ENCODE results near the gene KLHDC9.

KLHDC9 gene, protein sequence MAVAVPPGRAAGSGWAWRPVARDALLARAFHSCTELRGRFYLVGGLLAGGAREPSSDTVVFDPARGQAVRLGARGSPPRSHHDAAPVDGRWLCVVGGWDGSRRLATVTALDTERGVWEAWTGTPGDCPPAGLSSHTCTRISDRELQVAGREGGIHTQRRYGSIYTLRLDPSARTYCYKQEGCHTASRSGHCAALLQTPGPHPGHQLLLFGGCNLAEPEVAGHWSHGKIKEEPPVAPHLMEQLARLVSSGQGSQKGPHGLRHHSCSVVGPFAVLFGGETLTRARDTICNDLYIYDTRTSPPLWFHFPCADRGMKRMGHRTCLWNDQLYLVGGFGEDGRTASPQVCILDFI

DNA sequence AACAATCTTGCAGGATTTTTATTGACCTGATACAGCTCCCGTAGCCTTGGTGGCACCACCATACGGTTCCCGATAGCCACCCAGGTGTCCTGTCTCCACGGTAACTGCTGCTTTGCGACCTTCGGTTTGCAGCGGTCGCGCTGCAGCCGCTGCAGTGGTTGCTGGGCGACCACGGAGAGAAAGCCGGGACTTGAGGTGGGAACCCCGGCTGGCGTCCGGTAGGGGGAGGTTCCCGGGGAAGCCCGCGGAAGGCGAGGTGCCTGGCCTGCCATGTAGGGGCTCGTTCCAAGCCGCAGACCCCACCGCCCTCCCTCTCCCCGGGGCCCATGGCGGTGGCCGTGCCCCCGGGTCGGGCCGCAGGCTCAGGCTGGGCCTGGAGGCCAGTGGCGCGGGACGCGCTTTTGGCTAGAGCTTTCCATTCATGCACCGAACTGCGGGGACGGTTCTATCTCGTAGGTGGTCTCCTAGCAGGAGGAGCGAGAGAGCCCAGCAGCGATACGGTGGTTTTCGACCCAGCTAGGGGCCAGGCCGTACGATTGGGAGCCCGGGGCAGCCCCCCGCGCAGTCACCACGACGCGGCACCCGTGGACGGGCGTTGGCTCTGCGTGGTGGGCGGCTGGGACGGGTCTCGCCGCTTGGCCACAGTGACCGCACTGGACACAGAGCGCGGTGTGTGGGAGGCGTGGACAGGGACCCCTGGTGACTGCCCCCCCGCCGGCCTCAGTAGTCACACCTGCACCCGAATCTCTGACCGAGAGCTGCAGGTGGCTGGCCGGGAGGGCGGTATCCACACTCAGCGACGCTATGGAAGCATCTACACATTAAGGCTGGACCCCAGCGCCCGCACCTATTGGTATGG lies at the start of gene KLHDC9:
KLHDC9 (plus strand) TSS at position 152 of the 859 bp plus-strand sequence; CDS start at position 327, 175 bp downstream.
- TF ChIP-seq, protein P1, sequence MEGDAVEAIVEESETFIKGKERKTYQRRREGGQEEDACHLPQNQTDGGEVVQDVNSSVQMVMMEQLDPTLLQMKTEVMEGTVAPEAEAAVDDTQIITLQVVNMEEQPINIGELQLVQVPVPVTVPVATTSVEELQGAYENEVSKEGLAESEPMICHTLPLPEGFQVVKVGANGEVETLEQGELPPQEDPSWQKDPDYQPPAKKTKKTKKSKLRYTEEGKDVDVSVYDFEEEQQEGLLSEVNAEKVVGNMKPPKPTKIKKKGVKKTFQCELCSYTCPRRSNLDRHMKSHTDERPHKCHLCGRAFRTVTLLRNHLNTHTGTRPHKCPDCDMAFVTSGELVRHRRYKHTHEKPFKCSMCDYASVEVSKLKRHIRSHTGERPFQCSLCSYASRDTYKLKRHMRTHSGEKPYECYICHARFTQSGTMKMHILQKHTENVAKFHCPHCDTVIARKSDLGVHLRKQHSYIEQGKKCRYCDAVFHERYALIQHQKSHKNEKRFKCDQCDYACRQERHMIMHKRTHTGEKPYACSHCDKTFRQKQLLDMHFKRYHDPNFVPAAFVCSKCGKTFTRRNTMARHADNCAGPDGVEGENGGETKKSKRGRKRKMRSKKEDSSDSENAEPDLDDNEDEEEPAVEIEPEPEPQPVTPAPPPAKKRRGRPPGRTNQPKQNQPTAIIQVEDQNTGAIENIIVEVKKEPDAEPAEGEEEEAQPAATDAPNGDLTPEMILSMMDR (IDR thresholded peaks at IDR 0.05; ENCODE audit: control insufficient read depth, extremely low read depth, insufficient read depth) = 0 out of 2 replicates have a peak, but pooled peaks have one; percentile 4
- peak within 1 kb of the TSS; percentile 93 for H3K4me3 ChIP-seq (ENCODE audit: low read depth, low read length)
- peak; percentile 85 for DNase-seq (ENCODE audit: low read depth)

DNA sequence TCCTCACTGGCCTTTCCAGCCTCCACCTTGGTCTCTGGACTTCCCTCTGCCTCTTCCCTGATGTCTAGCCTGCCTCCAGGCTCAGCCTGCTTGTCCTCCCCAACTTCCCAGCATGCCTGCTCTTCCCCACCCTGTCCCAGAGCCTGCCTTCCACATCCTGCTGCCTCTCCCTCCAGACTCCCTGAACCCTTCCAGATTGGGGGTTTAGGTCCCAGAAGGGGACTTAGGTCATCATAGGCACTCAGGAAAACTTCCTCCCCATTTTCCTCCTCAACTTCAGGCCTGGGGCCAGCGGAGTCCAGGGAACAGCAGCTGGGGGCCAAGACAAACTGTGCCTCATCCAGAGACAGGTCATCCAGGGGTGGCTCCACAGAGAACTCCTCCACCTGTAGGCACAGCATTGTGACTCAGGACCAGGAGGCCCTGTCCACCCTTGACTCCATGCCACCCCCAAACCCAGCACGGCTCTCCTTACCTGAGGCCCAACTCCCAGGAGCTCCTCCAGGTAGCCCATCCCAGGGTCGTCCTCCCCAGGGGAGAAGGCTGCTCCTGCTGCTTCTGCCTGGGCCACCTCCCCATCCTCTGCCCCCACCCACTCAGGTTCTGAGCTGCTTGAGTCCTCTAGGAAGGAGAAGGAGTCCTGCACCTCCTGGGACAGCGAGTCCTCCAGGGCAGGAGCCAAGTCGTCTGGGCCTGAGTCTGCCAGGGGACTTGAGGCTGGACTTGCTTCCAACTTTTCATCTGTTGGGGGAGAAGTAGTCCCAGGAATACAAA lies 49.0 kb upstream of the KLHDC9 start:
- H3K4me3 ChIP-seq (ENCODE audit: low read depth, low read length) = no peak overlapping the region
- TF ChIP-seq, protein P1 (IDR thresholded peaks at IDR 0.05; ENCODE audit: control insufficient read depth, extremely low read depth, insufficient read depth) = no peak
- no peak for DNase-seq (ENCODE audit: low read depth)

DNA sequence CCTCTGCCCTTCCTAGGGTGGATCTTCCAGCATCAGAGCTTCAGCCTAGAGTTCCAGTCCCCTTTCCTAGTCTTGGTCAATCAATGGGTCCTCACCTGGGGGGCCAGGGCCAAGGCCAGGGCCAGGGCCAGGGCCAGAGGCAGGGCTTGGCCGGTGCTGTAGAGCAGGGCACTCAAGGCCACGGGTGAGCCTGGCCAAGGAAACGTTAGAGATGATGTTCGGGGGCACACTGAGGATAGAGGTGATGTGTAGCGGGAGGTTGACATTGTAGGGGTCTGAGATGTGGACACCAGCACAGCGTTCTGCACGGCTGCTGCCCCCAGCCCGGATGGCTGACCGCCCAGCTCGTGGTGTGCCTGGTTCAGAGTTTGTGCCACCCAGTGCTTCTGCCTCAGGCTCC lies 46.9 kb upstream of the KLHDC9 start:
- DNase-seq (ENCODE audit: low read depth) = no peak
- no peak overlapping the region for H3K4me3 ChIP-seq (ENCODE audit: low read depth, low read length)
- TF ChIP-seq, protein P1 (IDR thresholded peaks at IDR 0.05; ENCODE audit: control insufficient read depth, extremely low read depth, insufficient read depth) = no peak

DNA sequence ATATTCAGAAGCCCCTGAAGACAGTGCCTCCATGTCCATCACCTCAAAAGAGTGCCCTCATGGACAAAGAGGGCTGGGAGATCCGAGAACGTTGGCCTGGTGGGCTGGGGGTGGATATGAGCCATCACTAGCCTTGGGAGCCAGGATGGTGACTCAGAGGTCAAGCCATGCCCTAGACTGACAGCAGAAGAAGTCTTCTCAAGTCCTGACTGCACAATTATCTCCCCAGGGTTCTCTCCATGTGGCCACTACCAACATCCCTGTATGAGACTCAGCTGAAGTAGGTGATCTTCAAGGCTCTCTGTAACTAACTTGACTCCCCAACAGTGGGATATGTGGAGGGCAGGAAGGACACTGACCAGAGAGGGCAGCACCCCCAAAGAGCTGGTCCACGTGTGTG lies 45.3 kb upstream of the KLHDC9 start:
- no peak for DNase-seq (ENCODE audit: low read depth)
- TF ChIP-seq, protein P1 (IDR thresholded peaks at IDR 0.05; ENCODE audit: control insufficient read depth, extremely low read depth, insufficient read depth) = no peak
- H3K4me3 ChIP-seq (ENCODE audit: low read depth, low read length) = no peak overlapping the region

DNA sequence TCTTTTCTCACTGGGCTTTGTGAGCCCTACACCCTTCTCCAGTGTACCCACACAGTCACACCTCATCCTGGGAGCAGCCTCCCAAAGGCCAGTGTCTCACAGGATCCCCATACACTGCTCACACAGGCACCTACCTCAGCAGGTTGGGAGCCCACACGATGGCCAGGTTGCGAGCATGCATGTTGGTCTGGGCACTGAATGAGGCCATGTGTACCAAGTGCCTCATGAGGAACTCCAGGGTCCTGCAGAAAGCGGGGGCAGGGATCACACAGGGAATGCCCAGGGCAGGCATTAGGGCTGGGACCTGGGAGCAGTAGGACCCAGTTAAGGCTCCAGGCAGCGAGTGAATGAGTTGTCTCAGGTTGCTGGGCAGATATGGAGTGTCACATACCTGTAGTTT lies 43.9 kb upstream of the KLHDC9 start:
- DNase-seq (ENCODE audit: low read depth) = no peak

GRCh38 chr1:161054805-161055204 lies 43.4 kb upstream of the KLHDC9 start:
- no peak overlapping the region for H3K4me3 ChIP-seq (ENCODE audit: low read depth, low read length)
- no peak for DNase-seq (ENCODE audit: low read depth)
- TF ChIP-seq, protein P1 (IDR thresholded peaks at IDR 0.05; ENCODE audit: control insufficient read depth, extremely low read depth, insufficient read depth) = no peak

More for the DNA sequence above, 43.9 kb upstream of the KLHDC9 start:
- TF ChIP-seq, protein P1 (IDR thresholded peaks at IDR 0.05; ENCODE audit: control insufficient read depth, extremely low read depth, insufficient read depth) = no peak
- H3K4me3 ChIP-seq (ENCODE audit: low read depth, low read length) = no peak overlapping the region
